Transverse colon (tissue), 4 donors: ENCODE data around the gene TMEM150B.

Experiments
- CTCF ChIP-seq, 5 experiments: fragments of 200-600 bp in 3 of 5; fragments of 450-650 bp in 2 of 5; sonication (generic) in 3 of 5; IDR thresholded peaks; 1 replicate in 2 of 5; 2 replicates in 3 of 5; pipeline ENCODE4 v1.5.1; 2016 to 2017; ENCODE audit warnings: antibody characterized with exemption in 5 of 5, inconsistent platforms in 3 of 5, mild to moderate bottlenecking in 2 of 5, moderate library complexity in 1 of 5
- POLR2A ChIP-seq: fragments of 450-650 bp; IDR thresholded peaks from one replicate; pipeline ENCODE4 v1.6.1; 2016; ENCODE audit warnings: antibody characterized with exemption, mild to moderate bottlenecking, moderate library complexity
- POLR2AphosphoS5 ChIP-seq, 3 donors: sonication (generic); formaldehyde crosslinking; IDR thresholded peaks; one replicate each; pipeline ENCODE4 v1.6.1; 2016; ENCODE audit warnings: antibody characterized with exemption in 3 of 3

GRCh38 chr19:55278391-55279135, 46.6 kb downstream of the TMEM150B start:
- TF ChIP-seq CTCF (IDR thresholded peaks at IDR 0.05) (no peak), POLR2A (no peak), POLR2AphosphoS5 (IDR thresholded peaks at IDR 0.05) (no peak)
